Renal pelvis (tissue), 4 donors: ENCODE measurements around the gene SORBS2. TPM values are rescaled to one million over a fixed set of nuclear protein-coding genes. Genes with fewer than 3 reads are reported as not detected.
"Not testable (repeated sequence)": the region's sequence is repeated elsewhere in the genome, so short reads cannot be mapped to it uniquely, and the experiment has no call there.

ENCODE experiments used
- DNase-seq: peaks from one replicate; pipeline ENCODE4 v3.0.0-alpha.2; 2013
- polyA plus RNA-seq, 3 donors: library from polyadenylated mRNA; unstranded; fragments of 120-200 nt; gene quantifications; one replicate each; pipeline ENCODE4 v1.2.1, GENCODE V29; 2013; ENCODE audit not compliant: insufficient read length in 3 of 3

Gene SORBS2
- polyA plus RNA-seq, 3 donors, result 64.0 to 83.9 (median 79.5) TPM

DNA sequence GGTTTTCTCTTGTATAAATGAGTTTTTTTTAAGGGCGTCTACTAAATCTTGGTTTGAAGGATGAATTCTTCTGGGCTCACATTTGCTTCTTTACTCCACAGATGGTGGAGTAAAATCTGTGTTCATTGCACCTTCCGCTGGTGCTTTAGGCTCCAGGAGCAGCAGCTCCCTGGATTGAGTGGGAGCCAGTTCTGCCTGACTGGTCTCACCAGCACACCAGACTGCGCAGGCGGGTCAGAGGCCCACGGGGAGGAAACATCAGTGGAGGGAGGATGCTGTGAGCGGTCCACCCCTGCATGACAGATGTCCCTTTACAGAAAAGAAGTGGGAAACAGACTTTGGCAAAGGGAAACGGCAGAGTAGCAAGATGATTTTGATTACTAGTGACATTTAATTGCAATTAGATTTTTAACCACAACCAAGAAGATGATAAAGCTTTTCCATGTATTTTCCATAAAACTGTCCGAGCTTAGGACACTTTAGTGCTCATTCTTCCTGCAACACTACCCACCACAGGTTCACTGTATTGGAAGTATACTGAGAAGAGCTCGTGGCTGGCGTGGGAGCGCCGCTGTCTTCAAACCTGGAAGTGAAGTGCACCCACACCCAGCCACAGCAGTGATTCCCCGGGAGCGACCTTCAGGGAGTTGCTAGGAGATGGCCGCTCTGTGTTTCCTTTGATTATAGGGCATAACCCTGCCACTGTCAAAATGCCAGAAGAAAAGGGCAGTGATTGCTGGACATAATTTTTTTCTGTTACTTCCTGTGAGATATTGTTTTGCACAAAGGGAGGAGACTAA is 95.2 kb downstream of the SORBS2 start:
- no peak for DNase-seq

DNA sequence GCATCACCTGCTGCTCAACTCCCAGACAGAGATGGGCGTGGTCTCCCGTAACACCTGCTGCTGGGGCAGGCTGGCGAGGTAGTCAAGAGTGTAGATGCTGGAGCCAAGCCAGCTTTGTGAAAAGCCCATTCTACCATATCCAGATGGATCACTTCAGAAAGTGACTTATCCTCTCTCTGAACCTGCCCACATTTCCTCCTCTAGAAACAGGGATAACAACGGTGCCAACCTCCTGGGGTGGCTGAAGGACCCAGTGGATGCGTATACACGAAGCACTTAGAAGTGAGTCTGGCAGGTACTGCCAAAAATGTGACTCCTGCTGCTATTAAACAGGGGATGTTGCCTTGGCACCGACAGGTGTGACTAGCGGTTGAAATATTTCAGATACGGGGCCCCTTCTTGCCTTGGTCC is 95.8 kb downstream of the SORBS2 start:
- DNase-seq, result no peak

DNA sequence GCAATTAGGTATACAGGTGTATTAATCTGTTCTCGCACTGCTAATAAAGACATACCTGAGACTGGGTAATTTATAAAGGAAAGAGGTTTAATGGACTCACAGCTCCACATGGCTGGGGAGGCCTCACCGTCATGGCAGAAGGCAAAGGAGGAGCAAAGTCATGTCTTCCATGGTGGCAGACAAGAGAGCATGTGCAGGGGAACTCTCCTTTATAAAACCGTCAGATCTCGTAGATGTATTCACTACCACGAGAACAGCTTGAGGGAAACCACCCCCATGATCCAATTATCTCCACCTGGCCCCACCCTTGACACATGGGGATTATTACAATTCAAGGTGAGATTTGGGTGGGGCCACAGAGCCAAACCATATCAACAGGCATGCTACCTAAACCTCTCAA is 97.5 kb downstream of the SORBS2 start:
- not testable (repeated sequence) for DNase-seq

DNA sequence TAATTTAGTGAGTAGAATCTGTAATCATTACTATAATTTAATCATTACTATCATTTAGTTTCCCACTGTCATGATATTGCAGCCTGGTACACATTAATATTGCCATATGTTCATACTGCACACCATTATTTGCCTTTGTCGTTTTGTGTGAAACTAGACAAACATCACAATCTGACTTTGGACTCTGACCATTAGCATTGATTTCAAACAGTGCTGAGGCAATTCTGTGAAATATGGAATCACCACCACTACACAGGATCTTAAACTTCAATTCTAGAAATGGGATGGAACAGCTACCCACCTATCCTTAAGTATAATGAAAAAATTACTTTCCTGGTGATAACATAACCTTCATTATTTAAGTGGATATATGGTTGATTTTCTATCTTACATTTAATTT is 98.3 kb downstream of the SORBS2 start:
- DNase-seq, result no peak

DNA sequence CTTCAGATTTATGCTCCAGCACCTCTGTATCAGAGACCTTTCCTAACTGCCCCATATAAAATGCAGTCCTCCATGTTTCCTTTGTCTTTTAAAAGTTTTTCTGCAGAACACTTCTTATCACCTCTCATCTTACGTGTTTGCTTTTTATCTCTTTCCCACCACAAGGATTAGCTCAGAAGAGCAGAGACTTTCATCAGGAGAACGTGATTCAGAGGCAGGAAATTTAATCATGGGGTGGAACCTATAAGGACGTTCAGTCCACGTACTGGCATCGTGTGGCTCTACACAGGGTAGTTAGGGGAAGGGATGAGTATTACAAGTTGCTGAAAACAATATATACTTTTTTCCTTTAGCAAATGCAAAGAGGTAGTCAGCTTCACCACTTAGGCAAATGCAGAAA is 98.7 kb downstream of the SORBS2 start:
- DNase-seq, result no peak

DNA sequence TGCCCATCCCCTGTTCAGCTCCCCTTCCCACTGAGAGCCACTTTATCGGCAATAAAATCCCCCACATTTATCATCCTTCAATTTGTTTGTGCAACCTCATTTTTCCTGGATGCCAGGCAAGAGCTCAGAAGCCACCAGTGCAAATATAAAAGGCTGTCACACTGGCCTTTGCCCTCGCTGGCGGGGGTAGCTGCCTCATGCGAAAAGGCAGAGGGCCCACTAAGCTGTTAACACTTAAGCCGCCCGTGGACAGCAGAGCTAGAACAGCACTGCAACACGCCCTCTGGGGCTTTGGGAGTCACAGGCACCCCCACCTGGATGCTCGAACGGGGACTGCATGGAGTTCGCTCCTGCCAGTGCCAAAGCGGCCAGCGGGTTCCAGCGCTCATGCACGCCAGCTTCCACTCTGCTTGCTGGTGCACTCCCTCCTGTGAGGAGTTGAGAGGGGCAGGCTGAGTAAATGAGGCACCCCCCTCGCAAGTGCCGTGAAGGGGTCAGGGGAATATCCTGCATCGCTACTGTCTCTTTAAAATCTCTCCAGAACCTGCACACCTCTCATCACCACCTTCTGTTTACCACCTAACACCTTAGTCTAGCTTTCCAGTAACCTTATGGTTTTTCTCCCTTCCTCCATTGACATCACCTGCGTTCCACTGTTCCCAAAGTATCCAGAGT is 99.5 kb downstream of the SORBS2 start:
- DNase-seq, result no peak

DNA sequence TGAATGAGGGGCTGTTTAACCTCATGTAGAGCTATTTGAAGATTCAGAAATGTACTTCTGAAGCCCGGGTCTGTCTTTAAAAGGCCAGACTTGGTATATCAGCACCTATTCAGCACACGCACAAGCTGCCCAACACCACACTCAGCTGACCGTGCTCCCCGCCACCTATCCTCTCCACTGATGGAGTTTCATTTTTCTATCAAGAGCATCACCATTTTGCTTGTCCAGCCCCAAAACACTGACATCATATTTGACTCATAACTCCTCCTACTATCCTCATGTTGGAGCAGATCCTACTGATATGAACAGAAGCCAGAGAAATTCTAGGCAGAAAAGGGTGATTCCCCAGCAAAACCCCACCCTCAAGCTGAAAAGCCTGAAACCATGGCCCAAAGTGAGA is 100.3 kb downstream of the SORBS2 start:
- no peak for DNase-seq

DNA sequence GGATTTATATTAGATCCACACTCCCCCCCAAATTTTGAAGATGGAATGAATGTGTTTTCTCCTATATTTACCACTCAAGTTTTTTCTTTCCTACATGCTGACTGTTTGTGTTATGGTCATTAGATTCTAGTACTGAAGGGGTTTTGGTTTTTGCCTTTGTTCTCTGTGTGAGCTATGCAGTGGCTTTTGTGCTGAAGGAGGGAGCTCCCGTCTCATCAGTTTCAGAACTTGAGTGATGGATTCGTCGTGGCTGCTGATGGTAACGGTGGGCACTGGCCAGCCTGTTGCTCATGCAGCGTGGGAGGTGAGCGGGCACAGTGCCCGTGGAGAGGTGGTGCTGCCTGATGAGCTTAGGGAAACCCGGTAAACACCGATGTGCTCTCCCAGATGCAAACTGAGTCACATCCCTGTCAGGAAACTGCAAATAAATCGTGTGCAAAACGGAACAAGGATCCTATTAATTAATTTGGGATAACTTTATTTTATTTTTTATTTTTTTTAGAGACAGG is 101.5 kb downstream of the SORBS2 start:
- DNase-seq, result no peak

DNA sequence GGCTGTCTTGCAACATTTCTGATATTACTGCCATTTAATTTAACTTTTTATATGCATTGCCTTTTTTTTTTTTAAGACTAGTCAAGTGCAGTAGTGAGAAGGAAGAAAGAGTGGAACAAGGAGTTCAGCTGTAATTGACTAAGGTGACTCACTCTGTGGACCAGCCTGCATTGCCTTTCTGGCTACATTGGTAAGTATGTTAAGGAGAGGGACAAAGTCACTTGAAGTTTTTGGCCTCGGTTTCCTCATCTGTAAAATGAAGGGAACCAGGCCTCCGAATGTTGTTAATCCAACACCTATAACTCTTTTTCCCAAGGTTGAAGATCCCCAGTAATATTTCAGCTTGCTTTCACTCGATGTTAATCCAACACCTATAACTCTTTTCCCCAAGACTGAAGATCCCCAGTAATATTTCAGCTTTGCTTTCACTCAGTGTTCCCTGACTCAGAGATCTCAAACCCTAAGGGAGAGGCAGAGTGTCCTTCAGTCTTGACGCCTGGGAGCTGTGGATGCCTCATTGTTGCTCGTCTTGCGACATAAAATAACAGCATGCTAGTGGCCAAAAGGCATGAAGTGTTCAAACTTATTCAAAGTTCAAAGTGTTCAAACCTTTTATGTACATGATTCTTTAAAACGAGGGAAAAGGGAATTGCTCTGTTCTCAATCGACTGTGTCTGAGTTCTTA is 102.0 kb downstream of the SORBS2 start:
- DNase-seq, result no peak

DNA sequence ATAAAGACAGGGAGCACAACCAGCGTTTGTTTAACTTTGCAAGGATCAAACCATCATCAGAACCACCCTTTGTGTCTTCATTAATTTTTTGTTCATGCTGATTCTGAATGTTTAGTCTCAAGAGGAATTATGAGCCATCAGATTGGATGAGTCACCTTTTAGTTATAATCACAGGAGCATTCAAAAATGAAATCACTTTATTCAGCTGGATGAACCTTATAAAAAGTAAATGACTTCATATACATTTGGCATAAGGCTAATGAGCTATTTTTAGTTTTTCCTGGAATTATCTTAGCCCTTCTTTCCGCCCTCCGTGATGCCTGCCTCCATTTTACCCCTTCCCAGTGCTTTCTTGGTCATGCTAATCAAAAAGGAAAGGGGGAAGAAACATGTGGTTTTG is 103.6 kb downstream of the SORBS2 start:
- no peak for DNase-seq

DNA sequence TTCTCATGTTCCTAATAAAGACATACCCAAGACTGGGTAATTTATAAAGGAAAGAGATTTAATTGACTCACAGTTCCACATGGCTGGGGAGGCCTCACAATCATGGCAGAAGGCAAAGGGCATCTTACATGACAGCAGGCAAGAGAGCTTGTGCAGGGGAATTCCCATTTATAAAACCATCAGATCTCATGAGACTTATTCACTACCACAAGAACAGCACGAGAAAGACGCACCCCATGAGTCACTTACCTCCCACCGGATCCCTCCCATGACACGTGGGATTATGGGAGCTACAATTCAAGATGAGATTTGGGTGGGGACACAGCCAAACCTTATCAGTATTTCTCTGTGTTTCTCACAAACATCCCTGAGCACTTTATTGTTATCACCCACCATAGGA is 104.4 kb downstream of the SORBS2 start:
- not testable (repeated sequence) for DNase-seq

DNA sequence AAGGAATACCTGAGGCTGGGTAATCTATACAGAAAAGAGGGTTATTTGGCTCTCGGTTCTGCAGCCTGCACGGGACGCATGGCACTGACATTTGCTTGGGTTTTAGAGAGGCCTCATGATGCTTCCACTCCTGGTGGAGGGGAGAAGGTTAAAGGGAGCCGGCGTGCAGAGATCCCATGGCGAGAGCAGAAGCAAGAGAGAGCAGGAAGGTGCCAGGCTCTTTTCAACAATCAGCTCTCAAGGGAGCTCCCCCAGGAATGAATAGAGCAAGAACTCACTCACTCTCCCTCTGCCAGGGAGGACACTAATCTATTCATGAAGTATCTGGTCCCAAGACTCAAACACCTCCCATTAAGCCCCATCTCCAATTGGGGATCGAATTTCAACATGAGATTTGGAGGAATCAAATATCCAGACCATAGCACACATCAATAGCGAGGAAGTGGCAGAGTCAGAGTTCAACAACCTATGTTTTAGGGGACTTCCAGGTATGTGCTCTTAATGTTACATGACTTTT is 109.8 kb downstream of the SORBS2 start:
- DNase-seq, result no peak

DNA sequence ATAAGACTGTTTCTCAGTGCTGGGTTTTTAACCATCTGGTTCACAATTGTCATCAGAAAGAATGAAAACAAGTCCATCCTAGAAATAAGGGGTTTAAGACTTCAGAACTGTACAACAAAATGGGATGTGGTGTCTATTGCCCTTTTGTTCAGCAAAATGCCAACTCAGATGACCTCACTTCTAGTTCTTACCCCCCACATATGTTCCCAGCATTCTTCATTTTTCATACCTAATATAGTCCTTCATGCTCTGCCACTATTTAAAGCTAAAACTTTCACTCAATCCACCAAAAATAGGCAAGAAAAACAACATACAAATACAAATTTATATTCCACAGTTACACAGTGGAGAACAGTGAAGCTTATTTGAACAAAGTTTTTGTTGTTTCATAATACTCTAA is 111.4 kb downstream of the SORBS2 start:
- no peak for DNase-seq

DNA sequence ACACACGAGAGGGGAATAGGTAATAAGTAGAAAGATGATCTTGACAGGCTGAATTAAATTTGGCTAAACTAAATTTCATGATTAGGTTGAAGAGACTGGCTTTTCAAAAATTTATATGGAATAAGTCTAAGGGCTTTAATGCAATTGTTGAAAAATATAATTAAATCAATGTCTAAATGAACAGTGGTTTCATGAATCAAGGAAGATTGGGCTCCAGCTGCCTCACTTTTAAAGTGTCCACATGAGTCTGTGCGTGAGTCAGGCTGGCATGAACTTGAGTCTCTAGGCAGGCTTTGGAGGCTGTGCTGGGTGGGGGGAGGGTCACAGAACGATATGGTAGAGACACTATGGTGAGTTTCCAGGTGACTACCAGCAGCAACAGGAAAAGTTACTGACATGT is 111.9 kb downstream of the SORBS2 start:
- DNase-seq, result no peak

DNA sequence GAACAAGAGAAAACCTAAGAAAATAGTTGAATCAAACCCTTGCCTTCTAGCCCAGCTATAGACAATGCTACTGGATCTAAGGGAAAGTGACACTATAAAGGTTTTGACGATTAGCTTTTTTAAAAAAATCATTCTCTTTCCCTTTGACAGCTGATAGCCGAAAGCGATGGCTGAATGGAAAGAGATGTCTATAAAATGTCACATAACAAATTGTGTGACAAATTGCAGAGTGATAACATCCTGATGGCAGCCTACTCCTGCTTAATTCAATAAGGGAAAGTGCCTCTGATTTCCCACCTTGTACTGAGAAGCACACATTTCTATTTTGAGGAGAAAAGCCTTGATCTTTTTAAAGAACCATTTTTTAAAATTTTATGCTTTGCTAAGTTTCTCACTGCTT is 114.5 kb downstream of the SORBS2 start:
- DNase-seq, result no peak

DNA sequence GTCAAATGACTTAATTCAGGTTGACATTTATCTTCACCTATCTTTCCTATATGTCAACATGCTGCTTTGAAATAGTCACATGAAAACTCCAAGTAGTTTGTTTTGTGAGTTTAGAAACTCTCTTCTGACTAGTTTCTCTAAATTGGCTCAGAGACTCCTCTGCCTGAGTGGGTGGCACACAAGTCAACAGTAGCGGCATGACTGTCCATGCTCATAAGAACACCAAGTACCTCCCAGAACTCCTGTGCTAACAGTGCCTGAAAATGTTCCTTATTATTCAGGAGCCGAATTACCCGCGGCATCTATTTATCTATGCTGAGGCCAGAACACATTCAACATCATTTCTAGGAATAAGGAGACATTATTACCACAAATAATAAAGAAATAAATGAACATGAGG is 116.3 kb downstream of the SORBS2 start:
- no peak for DNase-seq

DNA sequence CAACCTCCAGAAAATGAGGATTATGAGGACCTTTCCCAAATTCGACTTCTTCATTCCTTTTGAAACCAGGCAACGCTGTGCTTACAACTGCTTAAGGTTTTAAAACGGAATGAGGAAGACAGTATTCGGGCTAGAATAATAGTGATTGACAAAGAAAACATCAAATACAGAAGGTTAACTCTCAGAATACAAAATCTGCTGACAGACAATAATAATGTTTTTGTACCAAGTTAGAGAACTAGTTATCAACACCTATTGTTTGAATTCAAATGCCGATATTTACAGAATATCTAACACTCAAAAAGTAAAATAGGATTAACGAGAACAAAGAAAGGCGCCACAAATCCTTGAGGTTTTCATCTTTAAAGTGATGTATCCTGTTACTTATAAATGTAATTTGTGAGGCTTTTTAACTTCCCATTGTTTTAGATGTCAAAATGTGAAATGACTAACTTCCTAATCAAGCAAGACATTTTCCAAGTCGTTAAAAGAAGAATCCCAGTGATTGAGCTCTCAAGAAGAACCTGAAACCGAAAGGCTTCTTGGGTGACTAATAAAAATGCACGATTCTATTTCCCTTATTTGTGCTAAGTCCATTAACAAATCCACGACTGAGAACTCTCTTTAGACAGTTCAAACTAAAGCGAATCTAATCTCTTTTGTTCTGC is 118.3 kb downstream of the SORBS2 start:
- DNase-seq, result no peak

DNA sequence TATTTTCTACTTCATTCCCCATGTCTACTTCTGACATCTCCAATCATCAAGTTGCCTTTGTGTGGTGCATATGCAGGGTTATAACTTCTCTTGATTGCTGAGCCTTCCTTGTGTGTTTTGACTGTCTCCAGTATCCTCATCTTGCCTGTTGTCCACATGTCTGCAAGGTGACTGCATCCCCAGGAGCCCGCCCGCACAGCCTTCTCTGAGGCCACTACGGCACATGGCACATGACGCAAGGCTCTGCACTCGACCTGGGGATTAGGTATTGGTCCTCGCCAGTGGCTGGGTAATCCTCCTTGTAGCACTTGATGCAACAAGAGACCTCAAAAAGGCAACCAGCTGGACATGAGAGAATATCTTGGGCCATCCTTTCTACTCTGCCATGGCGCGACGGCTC is 122.6 kb downstream of the SORBS2 start:
- no peak for DNase-seq

DNA sequence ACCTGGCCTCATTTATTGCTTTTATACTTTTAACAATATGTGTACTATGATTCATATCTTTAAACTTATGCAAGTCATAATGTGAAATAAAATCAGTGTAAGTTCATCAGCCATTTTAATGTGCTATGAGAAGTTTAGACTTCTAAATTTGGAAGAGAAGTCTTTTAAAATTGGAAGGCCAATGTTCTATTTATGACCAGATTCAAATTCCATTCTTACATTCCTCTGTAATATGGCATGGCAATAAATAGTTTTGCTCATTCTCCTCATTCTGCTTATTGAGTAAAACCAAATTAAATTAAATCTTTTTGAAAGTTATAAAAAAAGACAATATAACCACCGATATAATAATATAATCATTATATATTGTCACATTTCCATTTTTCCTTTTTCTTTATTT is 126.2 kb downstream of the SORBS2 start:
- DNase-seq, result no peak

DNA sequence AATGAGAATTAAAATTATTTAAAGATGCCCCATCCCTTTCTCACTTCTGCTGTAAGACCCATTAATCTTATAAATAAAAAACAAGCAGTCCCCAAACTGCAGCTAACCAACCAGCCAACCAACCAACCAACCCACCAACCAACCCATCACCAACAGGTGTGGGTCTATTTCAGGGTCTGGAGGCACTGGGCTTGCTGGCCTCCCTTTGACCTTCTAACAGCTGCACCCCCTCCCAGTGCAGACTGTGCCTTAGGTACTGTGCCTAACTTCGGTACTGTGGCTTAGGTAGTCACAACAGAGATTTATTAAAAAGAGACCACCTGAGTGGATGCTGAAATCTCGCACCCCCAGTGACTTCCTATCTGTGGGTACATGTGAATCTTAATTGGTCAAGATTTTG is 128.1 kb downstream of the SORBS2 start:
- no peak for DNase-seq

DNA sequence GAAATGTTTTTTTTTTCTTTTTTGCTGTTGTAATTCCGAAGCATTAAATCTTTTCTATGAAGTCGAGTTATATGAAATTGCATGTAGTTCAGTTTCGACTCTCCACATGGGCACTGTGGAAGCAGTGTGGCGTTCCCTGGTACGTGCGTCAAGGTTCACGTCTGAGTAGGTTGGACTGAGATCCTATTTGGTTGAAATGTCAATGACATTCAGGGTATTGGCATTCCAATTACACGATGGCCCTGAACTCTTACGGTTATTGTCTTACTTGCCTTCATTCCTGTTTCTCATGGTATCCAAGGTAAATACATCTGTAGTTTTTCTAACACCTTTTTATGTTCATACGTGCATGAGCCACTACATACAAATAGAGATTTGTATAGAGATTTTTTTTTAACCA is 128.8 kb downstream of the SORBS2 start:
- DNase-seq, result no peak

DNA sequence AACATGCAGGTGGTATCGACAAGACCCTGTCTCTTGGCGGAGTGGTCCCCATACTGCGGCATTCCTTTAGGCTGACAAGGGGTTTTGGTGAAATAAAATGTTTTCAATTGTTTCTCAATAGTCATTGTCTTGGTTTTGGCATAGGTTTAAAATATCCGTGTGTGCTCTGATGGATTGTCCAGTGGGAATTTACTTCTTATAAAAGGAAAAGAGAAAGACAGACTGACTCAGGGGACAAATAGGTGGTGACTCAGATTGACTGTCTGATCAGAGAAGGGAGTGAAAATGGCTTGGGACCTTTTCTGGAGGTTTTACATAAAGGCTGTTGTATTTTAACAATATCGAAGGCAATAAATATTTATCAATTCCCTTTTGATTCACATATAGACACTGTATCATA is 129.8 kb downstream of the SORBS2 start:
- no peak for DNase-seq
